ENCODE results near the gene MAD2L1.

The MAD2L1 gene

GRCh38 chr4:120057416-120057815 is 9.2 kb downstream of the MAD2L1 start:
- DNase-seq (ENCODE audit: low spot score) = no peak

- no peak for DNase-seq (ENCODE audit: low spot score)
Measured at GRCh38 chr4:120056246-120056645, 10.4 kb downstream of the MAD2L1 start.

GRCh38 chr4:120055795-120056194 is 10.9 kb downstream of the MAD2L1 start:
- no peak for DNase-seq (ENCODE audit: low spot score)

DNA sequence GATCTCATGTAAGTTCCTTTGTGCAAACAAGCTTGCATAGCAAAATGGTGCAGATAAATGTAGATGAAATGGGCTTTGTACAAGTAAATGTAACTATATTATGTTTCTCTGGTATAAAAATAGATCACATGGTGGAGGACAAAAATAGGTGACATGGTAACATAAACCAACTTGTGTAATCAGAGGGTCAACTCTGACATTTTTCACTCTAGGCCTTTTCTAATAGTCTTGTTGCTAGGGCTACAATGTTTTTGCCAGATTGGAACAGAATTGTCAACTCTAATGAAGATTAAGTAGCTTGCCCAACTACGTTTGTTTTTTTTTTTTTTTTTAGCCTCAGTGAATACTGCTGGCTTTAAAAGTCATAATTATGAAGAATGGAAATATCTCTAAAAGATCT is 11.5 kb downstream of the MAD2L1 start:
- DNase-seq (ENCODE audit: low spot score) = no peak

DNA sequence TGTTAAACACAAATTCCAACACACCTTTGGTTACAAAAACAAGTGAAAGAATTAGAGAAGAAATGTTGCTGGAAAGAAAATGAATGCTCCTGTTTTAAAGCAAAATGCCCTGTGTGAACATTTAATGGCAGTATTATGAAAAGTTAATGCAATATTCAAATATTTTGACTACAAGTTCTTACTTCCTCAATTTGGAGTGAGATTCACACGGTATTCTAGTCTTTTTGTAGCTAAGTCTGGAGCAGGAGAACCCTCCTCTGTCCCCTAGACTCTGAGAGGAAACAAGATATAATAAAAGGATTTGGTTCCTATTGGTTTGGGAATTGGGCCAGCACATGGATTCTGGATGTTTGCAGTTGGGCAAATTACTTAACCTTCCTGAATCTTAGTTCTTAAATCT is 12.7 kb downstream of the MAD2L1 start:
- DNase-seq (ENCODE audit: low spot score) = no peak

- peak; percentile 49 for DNase-seq (ENCODE audit: low spot score)
Measured at GRCh38 chr4:120052856-120053255, 13.8 kb downstream of the MAD2L1 start.

DNA sequence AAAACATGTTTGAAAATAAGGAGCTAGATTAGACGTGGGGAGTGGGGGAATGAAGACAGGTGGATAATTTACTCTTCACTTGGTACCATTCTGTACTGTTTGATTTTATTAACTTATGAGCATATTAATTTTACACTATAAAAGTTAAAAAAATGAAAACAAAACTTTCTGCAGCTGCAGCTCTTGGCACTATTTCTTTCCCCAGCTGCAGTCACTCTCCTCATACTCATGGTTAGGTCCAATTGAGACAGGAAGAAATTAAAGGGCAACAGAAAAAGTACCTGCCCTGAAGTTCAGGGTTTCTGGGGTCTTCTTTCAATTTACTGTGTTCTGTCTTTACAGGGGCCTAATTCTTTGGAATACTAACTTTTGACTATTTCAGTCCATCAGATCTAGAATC is 15.4 kb downstream of the MAD2L1 start:
- no peak for DNase-seq (ENCODE audit: low spot score)

GRCh38 chr4:120049732-120050494 is 16.7 kb downstream of the MAD2L1 start:
- DNase-seq (ENCODE audit: low spot score) = peak; percentile 73

DNA sequence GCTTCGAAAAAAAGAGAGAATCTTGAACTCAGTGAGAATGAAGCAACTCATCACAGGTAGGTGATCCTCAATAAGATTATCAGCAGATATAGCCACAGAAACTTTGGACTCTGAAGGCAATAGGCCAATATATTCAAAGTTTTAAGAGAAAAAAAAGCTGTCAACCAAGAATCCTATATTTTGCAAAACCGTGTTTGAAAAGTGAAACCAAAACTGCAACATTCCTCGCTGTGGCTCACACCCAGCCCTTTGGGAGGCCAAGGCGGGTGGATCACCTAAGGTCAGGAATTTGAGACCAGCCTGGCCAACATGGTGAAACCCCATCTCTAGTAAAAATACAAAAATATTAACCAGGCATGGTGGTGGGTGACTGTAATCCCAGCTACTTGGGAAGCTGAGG is 22.8 kb downstream of the MAD2L1 start:
- no peak for DNase-seq (ENCODE audit: low spot score)

DNA sequence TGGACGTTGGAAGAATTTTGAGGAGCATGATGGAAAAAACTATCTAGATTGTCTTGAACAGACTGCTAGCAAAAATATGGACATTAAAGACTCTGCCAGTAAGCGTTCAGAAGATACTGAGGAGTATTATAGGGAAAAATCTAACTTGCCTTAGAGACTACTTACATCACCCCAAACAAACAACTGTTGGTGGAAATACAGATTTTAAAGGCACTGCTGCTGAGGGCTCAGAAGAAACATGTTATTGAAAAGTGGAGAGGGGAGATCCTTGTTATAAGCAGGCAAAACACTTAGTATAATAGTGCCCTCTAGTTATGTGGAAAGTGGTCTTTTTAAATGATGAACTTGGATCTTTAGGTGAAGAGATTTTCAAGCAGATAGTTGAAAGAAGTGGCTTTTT is 29.2 kb downstream of the MAD2L1 start:
- no peak for DNase-seq (ENCODE audit: low spot score)

DNA sequence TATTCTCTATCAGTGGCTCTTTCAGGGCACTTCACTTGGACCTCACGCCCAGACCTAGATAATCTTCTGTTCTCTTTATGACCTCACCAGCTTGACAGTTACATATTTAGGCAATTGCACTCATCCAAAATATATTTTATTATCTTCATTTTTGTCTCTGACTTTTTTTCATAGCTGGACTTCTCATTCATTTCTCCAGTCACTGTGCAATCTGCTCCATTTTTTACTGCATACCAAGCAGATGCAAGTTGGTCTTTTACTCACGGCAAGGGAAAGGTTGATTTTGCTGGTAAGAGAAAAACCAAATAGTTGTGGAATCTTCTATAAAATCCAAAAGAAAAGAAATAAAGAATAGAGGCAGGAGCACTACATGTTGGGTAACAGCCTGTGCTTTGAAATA is 31.7 kb downstream of the MAD2L1 start:
- no peak for DNase-seq (ENCODE audit: low spot score)

DNA sequence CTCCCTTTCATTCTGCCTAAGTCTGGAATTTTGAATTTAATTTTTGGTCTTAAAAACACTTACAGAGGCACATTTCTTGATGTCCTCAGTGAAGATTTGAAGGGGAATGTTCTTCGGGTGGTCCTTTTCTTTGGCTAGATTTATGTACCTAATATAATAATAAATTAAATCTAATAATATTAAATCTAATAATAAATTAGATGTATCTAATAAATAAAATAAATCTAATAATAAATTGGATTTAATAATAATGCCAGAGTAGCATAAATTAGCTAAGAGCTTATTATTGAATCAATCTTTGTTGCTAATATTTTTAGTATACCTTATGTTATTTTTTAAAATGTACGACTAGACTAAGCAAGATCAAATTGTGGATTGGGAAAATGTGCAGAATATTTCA is 39.8 kb downstream of the MAD2L1 start:
- DNase-seq (ENCODE audit: low spot score) = no peak

DNA sequence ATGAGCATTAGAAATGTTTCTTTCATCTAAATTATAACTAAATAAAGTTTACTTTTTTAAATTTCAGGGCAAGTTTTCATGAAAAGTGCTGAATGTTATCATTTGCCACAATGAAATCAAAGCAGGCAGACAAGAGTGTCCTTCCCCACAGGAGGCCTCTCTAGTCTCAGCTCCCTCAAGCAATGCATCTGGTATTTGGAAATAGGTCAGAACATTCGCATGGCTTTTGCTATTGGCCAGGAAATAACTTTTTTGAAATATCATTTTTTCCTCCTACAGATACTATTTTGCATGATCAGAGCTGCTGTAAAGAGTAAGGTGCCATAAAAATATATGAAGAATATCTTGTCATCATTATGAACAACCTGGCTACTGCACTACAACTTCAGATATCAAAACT is 41.1 kb downstream of the MAD2L1 start:
- DNase-seq (ENCODE audit: low spot score) = no peak

- no peak for DNase-seq (ENCODE audit: low spot score)
Measured at GRCh38 chr4:120018786-120019185, 47.9 kb downstream of the MAD2L1 start.

DNA sequence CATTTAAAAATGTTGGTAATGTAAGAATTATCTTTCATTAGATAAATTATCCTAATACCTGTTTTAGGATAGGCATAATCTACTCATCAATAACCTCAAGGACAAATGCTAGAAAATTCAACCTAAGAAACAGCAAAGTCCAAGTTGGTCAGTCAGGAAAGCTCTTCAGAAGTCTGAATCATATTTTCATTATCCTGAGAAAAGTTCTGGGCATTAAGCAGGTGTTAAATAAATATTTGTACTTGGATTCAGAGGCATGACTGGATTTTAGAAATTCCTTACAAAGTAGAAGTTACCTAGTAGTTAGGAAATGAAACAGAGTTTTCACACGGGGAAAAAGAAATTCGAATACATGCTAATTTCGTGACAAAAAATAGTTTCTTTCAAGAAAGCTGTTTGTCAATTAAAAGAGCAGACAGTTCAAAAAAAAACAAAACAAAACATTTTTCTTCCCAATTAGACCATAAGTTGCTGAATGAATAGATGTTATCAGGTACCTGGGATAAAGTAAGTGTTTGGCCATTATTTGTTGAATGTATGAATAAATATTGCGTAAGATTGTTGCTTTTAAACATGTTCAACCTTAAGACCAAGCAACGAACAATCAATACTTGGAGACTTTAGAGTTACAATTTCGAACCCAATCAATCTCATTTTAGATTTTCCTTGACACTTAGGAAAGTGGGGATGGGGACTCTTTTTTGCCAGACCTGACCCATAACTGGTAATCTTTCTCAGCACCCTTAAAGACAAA is 48.5 kb downstream of the MAD2L1 start:
- DNase-seq (ENCODE audit: low spot score) = no peak

DNA sequence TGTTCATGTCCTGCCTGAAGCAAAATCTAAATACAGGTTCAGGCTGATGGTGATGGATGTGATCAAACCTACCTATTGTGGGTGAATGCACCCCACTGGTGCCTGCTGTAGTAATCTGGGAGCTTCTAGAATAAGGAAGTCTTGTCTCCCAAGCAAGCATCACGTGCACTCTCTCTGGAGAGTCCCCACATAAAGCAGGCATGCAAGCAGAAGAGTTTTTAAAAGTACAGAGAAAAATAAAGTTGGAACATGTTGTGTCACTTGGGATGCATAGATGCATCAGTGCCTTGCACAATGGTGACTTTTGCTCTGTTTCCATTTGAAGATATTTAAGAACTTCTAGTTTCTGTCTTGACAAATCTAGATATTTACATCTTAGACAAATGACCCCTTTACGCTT is 54.9 kb downstream of the MAD2L1 start:
- no peak for DNase-seq (ENCODE audit: low spot score)

- DNase-seq (ENCODE audit: low spot score) = no peak
Measured at GRCh38 chr4:120010646-120011045, 56.0 kb downstream of the MAD2L1 start.

- no peak for DNase-seq (ENCODE audit: low spot score)
Measured at GRCh38 chr4:120009731-120010130, 56.9 kb downstream of the MAD2L1 start.

DNA sequence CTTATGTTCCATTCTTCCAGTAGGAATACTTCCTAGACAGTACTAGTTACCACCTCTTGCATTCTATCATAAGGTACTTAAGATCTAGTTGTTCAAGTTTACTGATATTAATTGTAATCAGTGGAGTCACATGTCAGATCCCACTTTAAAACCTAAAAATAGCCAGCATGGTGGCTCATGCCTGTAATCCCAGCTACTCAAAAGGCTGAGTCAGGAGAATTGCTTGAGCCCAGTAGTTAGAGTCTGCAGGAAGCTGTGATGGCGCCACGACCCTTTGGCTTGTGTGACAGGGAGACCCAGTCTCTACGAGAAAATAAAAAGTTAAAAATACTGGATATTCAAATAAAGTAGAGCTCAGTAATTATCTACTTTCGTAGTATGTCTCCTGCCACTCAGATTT is 57.7 kb downstream of the MAD2L1 start:
- DNase-seq (ENCODE audit: low spot score) = no peak

GRCh38 chr4:120007896-120008436 is 58.7 kb downstream of the MAD2L1 start:
- DNase-seq (ENCODE audit: low spot score) = no peak

DNA sequence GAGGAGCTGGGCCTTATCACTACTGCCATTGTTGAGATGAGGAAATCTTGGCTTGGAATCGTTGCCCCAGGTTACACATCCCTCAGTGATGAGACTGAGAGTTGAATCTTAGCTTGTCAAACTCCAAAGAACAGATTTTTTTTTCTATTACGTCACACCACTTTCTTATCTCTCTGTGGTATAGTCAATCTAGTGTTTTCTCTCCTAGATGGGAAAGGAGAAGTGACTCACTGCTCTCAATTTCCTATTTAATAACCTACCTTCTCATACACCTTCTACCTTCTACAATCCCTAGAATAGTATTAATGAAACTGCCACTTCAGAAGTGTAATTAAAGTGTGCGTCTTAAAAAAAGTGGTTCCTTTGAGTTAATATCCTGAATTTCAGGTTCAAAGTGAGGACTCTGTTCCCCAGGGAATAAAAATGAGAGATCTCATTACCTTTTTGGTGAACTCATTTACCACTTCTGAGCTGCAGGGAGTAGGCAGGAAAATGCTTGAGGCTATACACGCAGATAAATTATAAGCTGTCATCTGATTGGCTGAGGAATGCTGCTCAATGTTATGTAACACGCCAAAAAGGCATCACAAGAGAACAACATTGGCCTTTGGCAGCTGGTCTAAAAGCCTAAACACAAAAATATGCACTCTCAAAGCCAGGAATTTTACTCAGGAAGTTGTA is 59.3 kb downstream of the MAD2L1 start:
- DNase-seq (ENCODE audit: low spot score) = no peak

All from iPS-NIHi11 (cell line).